ENCODE results near the gene SLMAP. TPM values are rescaled to one million over a fixed set of nuclear protein-coding genes. Genes with fewer than 3 reads are reported as not detected.

Gene SLMAP
- polyA plus RNA-seq, 1 donor (not counting 4 experiments of a cell fraction or from before 2014, with no cell fraction given) = 58.0 TPM

DNA sequence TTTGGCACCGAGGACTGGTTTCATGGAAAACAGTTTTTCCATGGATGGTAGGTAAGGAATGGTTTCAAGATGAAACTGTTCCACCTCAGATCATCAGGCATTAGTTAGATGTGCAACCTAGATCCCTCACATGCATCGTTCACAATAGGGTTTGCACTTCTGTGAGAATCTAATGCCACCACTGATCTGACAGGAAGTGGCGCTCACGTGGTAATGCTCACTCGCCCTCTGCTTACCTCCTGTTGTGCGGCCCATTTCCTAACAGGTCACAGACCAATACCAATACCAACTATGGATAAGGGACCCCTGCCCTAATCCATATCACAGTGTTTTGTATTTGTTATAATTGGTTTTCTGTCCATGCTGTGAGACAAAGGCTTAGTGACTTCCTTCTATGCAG, 58.9 kb downstream of the SLMAP start:
- peaks cover 21% of the 10 kb centered on the region for H4K20me1 ChIP-seq (ENCODE audit: control insufficient read depth, extremely low read depth, insufficient read depth, low read length)
- DNase-seq (ENCODE audit: low read depth, low spot score) = no peak
- H3K79me2 ChIP-seq (ENCODE audit: control insufficient read depth, insufficient read depth, low read length) = peaks cover 97% of the 10 kb centered on the region
- no peaks in the 10 kb centered on the region for H3K9me3 ChIP-seq (ENCODE audit: control insufficient read depth, low read depth, low read length)
- dilution Hi-C loops (cut with MboI; ENCODE audit: extremely low pct_ligation_motif_present, low sequenced_read_pairs) = no loop called here
- H3K4me1 ChIP-seq (ENCODE audit: control insufficient read depth, extremely low read depth, insufficient read depth, low read length) = no peaks in the 10 kb centered on the region
- H3K4me2 ChIP-seq (ENCODE audit: control insufficient read depth, extremely low read depth, insufficient read depth, low read depth, low read length) = no peak overlapping the region
- peaks cover 2% of the 10 kb centered on the region for H3K9me1 ChIP-seq (ENCODE audit: control insufficient read depth, extremely low read depth, insufficient read depth, low read length)
- H2AFZ ChIP-seq (ENCODE audit: control insufficient read depth, low read length) = no peak overlapping the region
- H3K27ac ChIP-seq (ENCODE audit: control insufficient read depth, insufficient read depth, low read length) = no peak overlapping the region
- H3K4me3 ChIP-seq (ENCODE audit: control insufficient read depth in 2 of 3, extremely low read depth in 1 of 3, insufficient read depth in 2 of 3, low read depth in 1 of 3, low read length in 3 of 3) = no peak overlapping the region
- no peak for FAIRE-seq
- no peak for TF ChIP-seq EZH2 (IDR thresholded peaks at IDR 0.05; ENCODE audit: low read length)
- no peaks in the 10 kb centered on the region for H3K36me3 ChIP-seq (ENCODE audit: control insufficient read depth in 2 of 2, extremely low read depth in 1 of 2, insufficient read depth in 2 of 2, low read length in 2 of 2)
- no peak overlapping the region for H3K9ac ChIP-seq (ENCODE audit: control insufficient read depth, extremely low read depth, insufficient read depth, low read length)
- no peaks in the 10 kb centered on the region for H3K27me3 ChIP-seq (ENCODE audit: control insufficient read depth, extremely low read depth, insufficient read depth, low read length)

DNA sequence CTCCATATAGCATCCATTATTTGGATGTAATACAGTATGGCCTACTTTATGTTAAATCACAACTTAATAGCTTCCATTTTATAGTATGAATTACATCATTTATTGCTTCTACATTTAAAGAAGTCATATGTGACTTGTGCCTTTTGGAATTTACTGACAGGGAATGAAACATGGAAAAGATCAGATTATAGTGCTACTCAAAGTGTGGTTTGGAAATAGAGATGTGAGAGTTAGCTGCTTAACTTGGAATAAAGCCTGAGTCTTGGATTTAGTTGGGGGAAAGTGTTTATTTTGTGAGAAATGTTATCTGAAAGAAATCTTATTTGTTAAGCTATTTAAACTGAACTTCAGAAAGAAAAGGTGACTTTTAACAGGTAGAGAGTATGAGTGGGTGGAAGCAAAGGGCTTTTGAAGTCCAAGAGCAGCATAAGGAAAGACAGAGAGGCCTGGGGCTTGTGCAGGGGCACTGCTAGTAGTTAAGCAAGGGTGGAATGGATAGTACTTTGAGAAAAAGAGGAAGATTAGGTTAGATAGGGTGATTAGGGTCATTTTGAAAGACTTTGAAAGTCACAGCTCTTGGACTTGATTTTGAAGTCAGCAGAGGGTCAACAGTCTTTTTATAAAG, 60.5 kb downstream of the SLMAP start:
- peaks cover 96% of the 10 kb centered on the region for H3K79me2 ChIP-seq (ENCODE audit: control insufficient read depth, insufficient read depth, low read length)
- no peaks in the 10 kb centered on the region for H3K36me3 ChIP-seq (ENCODE audit: control insufficient read depth in 2 of 2, extremely low read depth in 1 of 2, insufficient read depth in 2 of 2, low read length in 2 of 2)
- no peaks in the 10 kb centered on the region for H3K27me3 ChIP-seq (ENCODE audit: control insufficient read depth, extremely low read depth, insufficient read depth, low read length)
- no peak overlapping the region for H3K4me3 ChIP-seq (ENCODE audit: control insufficient read depth in 2 of 3, extremely low read depth in 1 of 3, insufficient read depth in 2 of 3, low read depth in 1 of 3, low read length in 3 of 3)
- no peak overlapping the region for H3K9ac ChIP-seq (ENCODE audit: control insufficient read depth, extremely low read depth, insufficient read depth, low read length)
- H3K4me2 ChIP-seq (ENCODE audit: control insufficient read depth, extremely low read depth, insufficient read depth, low read depth, low read length) = no peak overlapping the region
- peaks cover 2% of the 10 kb centered on the region for H3K9me1 ChIP-seq (ENCODE audit: control insufficient read depth, extremely low read depth, insufficient read depth, low read length)
- dilution Hi-C loops (cut with MboI; ENCODE audit: extremely low pct_ligation_motif_present, low sequenced_read_pairs) = no loop called here
- H2AFZ ChIP-seq (ENCODE audit: control insufficient read depth, low read length) = no peak overlapping the region
- FAIRE-seq (no peak), DNase-seq (ENCODE audit: low read depth, low spot score) (no peak)
- H3K9me3 ChIP-seq (ENCODE audit: control insufficient read depth, low read depth, low read length) = no peaks in the 10 kb centered on the region
- H3K27ac ChIP-seq (ENCODE audit: control insufficient read depth, insufficient read depth, low read length) = no peak overlapping the region
- TF ChIP-seq EZH2 (IDR thresholded peaks at IDR 0.05; ENCODE audit: low read length) (no peak), CTCF (optimal IDR thresholded peaks at IDR 0.05 in 1 of 3, IDR thresholded peaks at IDR 0.05 in 1 of 3, conservative IDR thresholded peaks at IDR 0.05 in 1 of 3; ENCODE audit: extremely low read depth in 1 of 3, insufficient read depth in 2 of 3, low read length in 3 of 3) (no peak)
- peaks cover 21% of the 10 kb centered on the region for H4K20me1 ChIP-seq (ENCODE audit: control insufficient read depth, extremely low read depth, insufficient read depth, low read length)
- peaks cover 2% of the 10 kb centered on the region for H3K4me1 ChIP-seq (ENCODE audit: control insufficient read depth, extremely low read depth, insufficient read depth, low read length)

GRCh38 chr3:57818772-57819171, 62.7 kb downstream of the SLMAP start:
- FAIRE-seq (no peak), DNase-seq (ENCODE audit: low read depth, low spot score) (no peak)
- H3K4me1 ChIP-seq (ENCODE audit: control insufficient read depth, extremely low read depth, insufficient read depth, low read length) = peaks cover 2% of the 10 kb centered on the region
- H3K79me2 ChIP-seq (ENCODE audit: control insufficient read depth, insufficient read depth, low read length) = peaks cover 90% of the 10 kb centered on the region
- H3K9ac ChIP-seq (ENCODE audit: control insufficient read depth, extremely low read depth, insufficient read depth, low read length) = no peak overlapping the region
- no peaks in the 10 kb centered on the region for H3K27me3 ChIP-seq (ENCODE audit: control insufficient read depth, extremely low read depth, insufficient read depth, low read length)
- no peak overlapping the region for H2AFZ ChIP-seq (ENCODE audit: control insufficient read depth, low read length)
- H3K4me2 ChIP-seq (ENCODE audit: control insufficient read depth, extremely low read depth, insufficient read depth, low read depth, low read length) = no peak overlapping the region
- TF ChIP-seq CTCF (optimal IDR thresholded peaks at IDR 0.05 in 1 of 3, IDR thresholded peaks at IDR 0.05 in 1 of 3, conservative IDR thresholded peaks at IDR 0.05 in 1 of 3; ENCODE audit: extremely low read depth in 1 of 3, insufficient read depth in 2 of 3, low read length in 3 of 3) (no peak), EZH2 (IDR thresholded peaks at IDR 0.05; ENCODE audit: low read length) (no peak)
- no peaks in the 10 kb centered on the region for H3K9me3 ChIP-seq (ENCODE audit: control insufficient read depth, low read depth, low read length)
- no peaks in the 10 kb centered on the region for H3K36me3 ChIP-seq (ENCODE audit: control insufficient read depth in 2 of 2, extremely low read depth in 1 of 2, insufficient read depth in 2 of 2, low read length in 2 of 2)
- no peak overlapping the region for H3K4me3 ChIP-seq (ENCODE audit: control insufficient read depth in 2 of 3, extremely low read depth in 1 of 3, insufficient read depth in 2 of 3, low read depth in 1 of 3, low read length in 3 of 3)
- H3K27ac ChIP-seq (ENCODE audit: control insufficient read depth, insufficient read depth, low read length) = no peak overlapping the region
- peaks cover 22% of the 10 kb centered on the region for H4K20me1 ChIP-seq (ENCODE audit: control insufficient read depth, extremely low read depth, insufficient read depth, low read length)
- peaks cover 2% of the 10 kb centered on the region for H3K9me1 ChIP-seq (ENCODE audit: control insufficient read depth, extremely low read depth, insufficient read depth, low read length)
- dilution Hi-C loops (cut with MboI; ENCODE audit: extremely low pct_ligation_motif_present, low sequenced_read_pairs) = no loop called here
